HEK293 (cell line): Measurements from ENCODE around the gene KCNK7.
A peak's percentile ranks its signal among the peaks of the same experiment; 100 is the strongest.

ENCODE experiments used
- CTCF ChIA-PET: fragments of 350-600 bp; formaldehyde crosslinking; extraction: SDS; loops from one replicate; lab custom pipeline; 2021; ENCODE audit warnings: antibody characterized with exemption; lab: Yijun Ruan, JAX
- POLR2A ChIA-PET: fragments of 300-600 bp; formaldehyde crosslinking; extraction: SDS; loops from one replicate; lab custom pipeline; 2020; ENCODE audit warnings: antibody characterized with exemption, inconsistent platforms; lab: Yijun Ruan, JAX
- H3K27ac ChIP-seq: fragments of 200-500 bp; sonication (Bioruptor generic); 2 replicates; pipeline ENCODE4 v1.5.1; 2014; ENCODE audit warnings: low read depth, low read length, control low read depth, inconsistent platforms; ENCODE audit errors: extremely low read depth
- H3K36me3 ChIP-seq, 2 experiments: fragments of 200-500 bp in 1 of 2; sonication (Bioruptor generic) in 1 of 2; 1 replicate in 1 of 2; 2 replicates in 1 of 2; pipeline ENCODE4 v1.5.1; 2014 to 2017; ENCODE audit warnings: inconsistent platforms in 2 of 2, low read length in 2 of 2; ENCODE audit not compliant: control insufficient read depth in 2 of 2, insufficient read depth in 1 of 2
- H3K4me1 ChIP-seq: fragments of 200-500 bp; sonication (Bioruptor generic); 2 replicates; pipeline ENCODE4 v1.5.1; 2014; ENCODE audit warnings: mild to moderate bottlenecking, low read length, inconsistent platforms; ENCODE audit not compliant: control insufficient read depth, insufficient read depth
- H3K4me3 ChIP-seq: 2 replicates; pipeline ENCODE4 v1.5.1; 2011; ENCODE audit warnings: low read depth, mild to moderate bottlenecking, control low read depth, low read length, moderate library complexity
- H3K9me3 ChIP-seq: fragments of 200-500 bp; sonication (Bioruptor generic); 2 replicates; pipeline ENCODE4 v1.5.1; 2014; ENCODE audit warnings: low read depth, low read length, inconsistent platforms; ENCODE audit not compliant: control insufficient read depth, insufficient read depth
- ATF2 ChIP-seq: fragments of 450-650 bp; formaldehyde crosslinking; IDR thresholded peaks from 2 replicates; pipeline ENCODE4 v1.5.1; 2016; ENCODE audit warnings: missing biosample characterization, missing genetic modification characterization, low read depth
- KLF1 ChIP-seq: fragments of 450-650 bp; formaldehyde crosslinking; IDR thresholded peaks from 2 replicates; pipeline ENCODE4 v1.5.1; 2016; ENCODE audit warnings: missing biosample characterization, missing genetic modification characterization
- MYNN ChIP-seq: fragments of 450-650 bp; formaldehyde crosslinking; IDR thresholded peaks from 2 replicates; pipeline ENCODE4 v1.5.1; 2016; ENCODE audit warnings: missing biosample characterization, missing genetic modification characterization, borderline replicate concordance
- PATZ1 ChIP-seq: fragments of 450-650 bp; formaldehyde crosslinking; IDR thresholded peaks from 2 replicates; pipeline ENCODE4 v1.5.1; 2016; ENCODE audit warnings: missing biosample characterization, missing genetic modification characterization
- PBX3 ChIP-seq: sonication (generic); formaldehyde crosslinking; IDR thresholded peaks from 2 replicates; pipeline ENCODE4 v1.8.1; 2022; ENCODE audit warnings: mild to moderate bottlenecking, moderate library complexity, missing genetic modification reagents
- PRDM10 ChIP-seq: fragments of 450-650 bp; formaldehyde crosslinking; IDR thresholded peaks from 2 replicates; pipeline ENCODE4 v1.5.1; 2016; ENCODE audit warnings: missing biosample characterization, missing genetic modification characterization
- PRDM4 ChIP-seq: fragments of 450-650 bp; formaldehyde crosslinking; IDR thresholded peaks from 2 replicates; pipeline ENCODE4 v1.5.1; 2017; ENCODE audit warnings: missing biosample characterization, missing genetic modification characterization
- ZBTB26 ChIP-seq: fragments of 450-650 bp; formaldehyde crosslinking; optimal IDR thresholded peaks from 2 replicates; pipeline ENCODE3; 2016; ENCODE audit warnings: missing biosample characterization, mild to moderate bottlenecking, missing genetic modification characterization
- ZNF121 ChIP-seq: fragments of 450-650 bp; formaldehyde crosslinking; IDR thresholded peaks from 2 replicates; pipeline ENCODE4 v1.5.1; 2016; ENCODE audit warnings: missing biosample characterization, missing genetic modification characterization
- ZNF138 ChIP-seq: fragments of 450-650 bp; formaldehyde crosslinking; IDR thresholded peaks from 2 replicates; pipeline ENCODE4 v1.5.1; 2016; ENCODE audit warnings: missing biosample characterization, missing genetic modification characterization, borderline replicate concordance
- ZNF157 ChIP-seq: fragments of 450-650 bp; formaldehyde crosslinking; IDR thresholded peaks from 2 replicates; pipeline ENCODE4 v1.5.1; 2016; ENCODE audit warnings: missing biosample characterization, missing genetic modification characterization
- ZNF707 ChIP-seq: fragments of 450-650 bp; formaldehyde crosslinking; IDR thresholded peaks from 2 replicates; pipeline ENCODE4 v1.5.1; 2016; ENCODE audit warnings: missing biosample characterization, missing genetic modification characterization

Gene KCNK7

GRCh38 chr11:65641297-65642013 lies 45.9 kb upstream of the KCNK7 start:
- no peak for TF ChIP-seq ATF2 (tag by site-specific recombination)
- peak; percentile 44 for TF ChIP-seq PRDM10 (tag by site-specific recombination)
- TF ChIP-seq, all 188 proteins: peak for 1
- no peak overlapping the region for H3K27ac ChIP-seq
- POLR2A ChIA-PET: interaction anchor here (1.3 to 2.0 kb wide), 3 partner anchors 10 to 26 kb away, joined by 4 to 9 read pairs (median 5); partner anchors contain the start of gene PCNX3
- H3K9me3 ChIP-seq: no peaks in the 10 kb centered on the region
- H3K4me3 ChIP-seq: no peak overlapping the region
- no peaks in the 10 kb centered on the region for H3K4me1 ChIP-seq
- peaks cover 0 to 48% of the 10 kb centered on the region in 2 experiments; a peak in 1 of 3 replicates for H3K36me3 ChIP-seq
- CTCF ChIA-PET: interaction anchor here (0.6 to 0.8 kb wide), 3 partner anchors 87 to 138 kb away, joined by 3 read pairs; no protein-coding TSS in a partner anchor

GRCh38 chr11:65640483-65641296 lies 45.1 kb upstream of the KCNK7 start:
- H3K9me3 ChIP-seq: no peaks in the 10 kb centered on the region
- no peak overlapping the region for H3K4me3 ChIP-seq
- H3K36me3 ChIP-seq: peaks cover 0 to 48% of the 10 kb centered on the region in 2 experiments; a peak in 1 of 3 replicates
- H3K27ac ChIP-seq: no peak overlapping the region
- POLR2A ChIA-PET: interaction anchor here (4.4 kb wide), 1 partner anchor 10 kb away, joined by 50 read pairs; no protein-coding TSS in a partner anchor
- CTCF ChIA-PET: interaction anchor here (0.6 kb wide), 2 partner anchors 13 to 88 kb away, joined by 3 to 5 read pairs; no protein-coding TSS in a partner anchor
- TF ChIP-seq ZNF138 (tag by site-specific recombination) (no peak), ZNF121 (tag by site-specific recombination) (no peak), PATZ1 (no peak), PBX3 (no peak), ZBTB26 (tag by site-specific recombination) (no peak), KLF1 (no peak), PRDM4 (tag by site-specific recombination) (no peak), ZNF157 (tag by site-specific recombination) (no peak), MYNN (tag by site-specific recombination) (no peak), ZNF707 (no peak)
- TF ChIP-seq, all 188 proteins: peak for 0
- H3K4me1 ChIP-seq: no peaks in the 10 kb centered on the region
